Thymus (tissue), 11 donors: ENCODE results near the gene RFX2. TPM values are rescaled to one million over a fixed set of nuclear protein-coding genes. Genes with fewer than 3 reads are reported as not detected.
"Not testable (repeated sequence)": the region's sequence is repeated elsewhere in the genome, so short reads cannot be mapped to it uniquely, and the experiment has no call there.

Experiments
- DNase-seq, 9 donors: peaks; one replicate each; pipeline ENCODE4 v3.0.0-alpha.2; 2013; ENCODE audit warnings: low spot score in 9 of 9, low read depth in 6 of 9, missing footprints in 1 of 9
- H3K27ac ChIP-seq, 2 donors: one replicate each; pipeline ENCODE4 v1.5.1; 2013; ENCODE audit warnings: control low read depth in 1 of 2, low read depth in 1 of 2, low read length in 1 of 2, mild to moderate bottlenecking in 1 of 2, moderate library complexity in 1 of 2
- H3K27me3 ChIP-seq, 2 donors: one replicate each; pipeline ENCODE4 v1.5.1; 2013; ENCODE audit warnings: low read length in 1 of 2; ENCODE audit not compliant: control insufficient read depth in 2 of 2, insufficient read depth in 1 of 2
- H3K36me3 ChIP-seq, 2 donors: one replicate each; pipeline ENCODE4 v1.5.1; 2013; ENCODE audit warnings: low read length in 1 of 2, mild to moderate bottlenecking in 1 of 2, moderate library complexity in 1 of 2; ENCODE audit not compliant: control insufficient read depth in 2 of 2, insufficient read depth in 2 of 2
- H3K4me1 ChIP-seq, 2 donors: one replicate each; pipeline ENCODE4 v1.5.1; 2013; ENCODE audit warnings: low read length in 2 of 2; ENCODE audit not compliant: control insufficient read depth in 2 of 2, insufficient read depth in 2 of 2
- H3K4me3 ChIP-seq, 2 donors: one replicate each; pipeline ENCODE4 v1.5.1; 2013; ENCODE audit warnings: low read length in 2 of 2, control low read depth in 1 of 2, mild to moderate bottlenecking in 1 of 2
- H3K9me3 ChIP-seq, 2 donors: one replicate each; pipeline ENCODE4 v1.5.1; 2013; ENCODE audit warnings: low read length in 1 of 2, mild to moderate bottlenecking in 1 of 2; ENCODE audit not compliant: control insufficient read depth in 2 of 2, insufficient read depth in 1 of 2
- WGBS: extraction: QIAGEN DNeasy Blood & Tissue Kit; methylation state at CpG from one replicate; pipeline ENCODE4 v1.1.7; 2013; 5-methylcytosine and 5-hydroxymethylcytosine counted together
- polyA plus RNA-seq: library from polyadenylated mRNA; stranded (reverse); fragments of 200-250 nt; gene quantifications from one replicate; pipeline ENCODE4 v1.2.3, GENCODE V29; 2013
- total RNA-seq: library from RNA; stranded (reverse); fragments of 120-200 nt; gene quantifications from one replicate; pipeline ENCODE4 v1.2.4, GENCODE V29; 2013
- donor health status: healthy.

RFX2 gene
- total and polyA plus RNA-seq, 2 donors: 3.4 to 4.6 TPM

- no peak overlapping the region for H3K27ac ChIP-seq
- H3K36me3 ChIP-seq: peaks cover 3 to 11% of the 10 kb centered on the region in 2 donors
- no peak for DNase-seq
- 97% methylated on average over 9 of the region's 9 CpGs for WGBS
- H3K4me1 ChIP-seq: no peaks in the 10 kb centered on the region
- H3K9me3 ChIP-seq: no peaks in the 10 kb centered on the region
- H3K27me3 ChIP-seq: no peaks in the 10 kb centered on the region
- no peak overlapping the region for H3K4me3 ChIP-seq
Observed at GRCh38 chr19:6032827-6033226, 77.5 kb downstream of the RFX2 start.

GRCh38 chr19:6032381-6032780 is 77.9 kb downstream of the RFX2 start:
- Histone ChIP-seq H3K36me3 (peaks cover 3 to 11% of the 10 kb centered on the region in 2 donors), H3K9me3 (no peaks in the 10 kb centered on the region), H3K4me1 (no peaks in the 10 kb centered on the region), H3K27ac (no peak overlapping the region), H3K4me3 (no peak overlapping the region), H3K27me3 (no peaks in the 10 kb centered on the region)
- WGBS: 97% methylated on average over 4 of the region's 4 CpGs
- no peak for DNase-seq

GRCh38 chr19:6030214-6030507 is 80.1 kb downstream of the RFX2 start:
- Histone ChIP-seq H3K9me3 (no peaks in the 10 kb centered on the region), H3K4me1 (no peaks in the 10 kb centered on the region), H3K36me3 (peaks cover 3 to 10% of the 10 kb centered on the region in 2 donors), H3K27me3 (no peaks in the 10 kb centered on the region), H3K4me3 (no peak overlapping the region), H3K27ac (no peak overlapping the region)
- no peak for DNase-seq
- whole genome bisulfite sequencing: 96% methylated on average over 3 of the region's 3 CpGs

- Histone ChIP-seq H3K4me1 (peaks cover 0 to 3% of the 10 kb centered on the region in 2 donors), H3K4me3 (no peak overlapping the region), H3K9me3 (no peaks in the 10 kb centered on the region), H3K27ac (no peak overlapping the region), H3K27me3 (peaks cover 0 to under 1% of the 10 kb centered on the region in 2 donors), H3K36me3 (peaks cover 5 to 7% of the 10 kb centered on the region in 2 donors)
- no peak for DNase-seq
- 96% methylated on average over 30 of the region's 30 CpGs for WGBS
Observed at GRCh38 chr19:6026390-6027227, 83.7 kb downstream of the RFX2 start.

GRCh38 chr19:6024756-6025155 is 85.5 kb downstream of the RFX2 start:
- DNase-seq, H3K4me3 ChIP-seq, H3K27me3 ChIP-seq, H3K9me3 ChIP-seq, H3K36me3 ChIP-seq, H3K4me1 ChIP-seq, H3K27ac ChIP-seq: not testable (repeated sequence)
- 99% methylated on average over 26 of the region's 27 CpGs for WGBS

- 96% methylated on average over 12 of the region's 12 CpGs for WGBS
- no peak overlapping the region for H3K27ac ChIP-seq
Observed at GRCh38 chr19:6023936-6024335, 86.4 kb downstream of the RFX2 start.

GRCh38 chr19:6023085-6023682 is 87.1 kb downstream of the RFX2 start:
- no peak for DNase-seq
- WGBS: 88% methylated on average over 21 of the region's 21 CpGs
- peaks cover 0 to 2% of the 10 kb centered on the region in 2 donors for H3K27me3 ChIP-seq

More at GRCh38 chr19:6023936-6024335, 86.4 kb downstream of the RFX2 start:
- Histone ChIP-seq H3K4me3 (no peak overlapping the region), H3K9me3 (no peaks in the 10 kb centered on the region), H3K36me3 (peaks cover 7% of the 10 kb centered on the region in 2 donors), H3K4me1 (peaks cover 0 to 6% of the 10 kb centered on the region in 2 donors), H3K27me3 (peaks cover 0 to 2% of the 10 kb centered on the region in 2 donors)
- no peak for DNase-seq

GRCh38 chr19:6022570-6023064 is 87.7 kb downstream of the RFX2 start:
- Histone ChIP-seq H3K27me3 (peaks cover 0 to 2% of the 10 kb centered on the region in 2 donors), H3K4me1 (peaks cover 0 to 6% of the 10 kb centered on the region in 2 donors), H3K36me3 (peaks cover 7% of the 10 kb centered on the region in 2 donors), H3K9me3 (no peaks in the 10 kb centered on the region), H3K27ac (no peak overlapping the region), H3K4me3 (no peak overlapping the region)
- WGBS: 77% methylated on average over 16 of the region's 16 CpGs
- DNase-seq: no peak

More at GRCh38 chr19:6023085-6023682, 87.1 kb downstream of the RFX2 start:
- H3K27ac ChIP-seq: no peak overlapping the region
- H3K36me3 ChIP-seq: peaks cover 7% of the 10 kb centered on the region in 2 donors
- H3K4me1 ChIP-seq: peaks cover 0 to 6% of the 10 kb centered on the region in 2 donors
- H3K9me3 ChIP-seq: no peaks in the 10 kb centered on the region
- H3K4me3 ChIP-seq: no peak overlapping the region

GRCh38 chr19:6021878-6022569 is 88.3 kb downstream of the RFX2 start:
- H3K27ac ChIP-seq: no peak overlapping the region
- H3K27me3 ChIP-seq: peaks cover 0 to 2% of the 10 kb centered on the region in 2 donors
- H3K9me3 ChIP-seq: no peaks in the 10 kb centered on the region
- peaks cover 0 to 6% of the 10 kb centered on the region in 2 donors for H3K4me1 ChIP-seq
- WGBS: 62% methylated on average over 29 of the region's 29 CpGs
- H3K36me3 ChIP-seq: peaks cover 4 to 7% of the 10 kb centered on the region in 2 donors
- H3K4me3 ChIP-seq: no peak overlapping the region
- DNase-seq: peak; percentile 56 to 92 (median 76)
